ENCODE data around the gene PPM1H.

- no peak for TF ChIP-seq CTCF (IDR thresholded peaks at IDR 0.05)
- no peak for TF ChIP-seq POLR2A (IDR thresholded peaks at IDR 0.05)
These were observed 167.5 kb downstream of the PPM1H start for GRCh38 chr12:62767496-62767895.
